HUES6 (cell line): Measurements from ENCODE around the gene CAPN13.
"Not testable (repeated sequence)": the region's sequence is repeated elsewhere in the genome, so short reads cannot be mapped to it uniquely, and the experiment has no call there.

Source experiments
- H3K27ac ChIP-seq: 2 replicates; pipeline ENCODE4 v1.7.0; 2013; ENCODE audit warnings: low read depth, mild to moderate bottlenecking, low read length, inconsistent platforms
- H3K27me3 ChIP-seq: 2 replicates; pipeline ENCODE4 v1.6.1; 2013; ENCODE audit warnings: low read length; ENCODE audit not compliant: control insufficient read depth, insufficient read depth
- H3K36me3 ChIP-seq: 2 replicates; pipeline ENCODE4 v1.6.1; 2013; ENCODE audit warnings: low read length; ENCODE audit not compliant: control insufficient read depth, insufficient read depth
- H3K4me1 ChIP-seq: 2 replicates; pipeline ENCODE4 v1.6.1; 2013; ENCODE audit warnings: low read length; ENCODE audit not compliant: control insufficient read depth, insufficient read depth
- H3K4me3 ChIP-seq: 2 replicates; pipeline ENCODE4 v1.5.1; 2013; ENCODE audit warnings: low read depth, low read length
- H3K9ac ChIP-seq: one replicate; pipeline ENCODE4 v1.6.1; 2013; ENCODE audit warnings: mild to moderate bottlenecking, low read length
- H3K9me3 ChIP-seq: 2 replicates; pipeline ENCODE4 v1.6.1; 2013; ENCODE audit warnings: low read depth, low read length; ENCODE audit not compliant: control insufficient read depth, insufficient read depth

Gene CAPN13

DNA sequence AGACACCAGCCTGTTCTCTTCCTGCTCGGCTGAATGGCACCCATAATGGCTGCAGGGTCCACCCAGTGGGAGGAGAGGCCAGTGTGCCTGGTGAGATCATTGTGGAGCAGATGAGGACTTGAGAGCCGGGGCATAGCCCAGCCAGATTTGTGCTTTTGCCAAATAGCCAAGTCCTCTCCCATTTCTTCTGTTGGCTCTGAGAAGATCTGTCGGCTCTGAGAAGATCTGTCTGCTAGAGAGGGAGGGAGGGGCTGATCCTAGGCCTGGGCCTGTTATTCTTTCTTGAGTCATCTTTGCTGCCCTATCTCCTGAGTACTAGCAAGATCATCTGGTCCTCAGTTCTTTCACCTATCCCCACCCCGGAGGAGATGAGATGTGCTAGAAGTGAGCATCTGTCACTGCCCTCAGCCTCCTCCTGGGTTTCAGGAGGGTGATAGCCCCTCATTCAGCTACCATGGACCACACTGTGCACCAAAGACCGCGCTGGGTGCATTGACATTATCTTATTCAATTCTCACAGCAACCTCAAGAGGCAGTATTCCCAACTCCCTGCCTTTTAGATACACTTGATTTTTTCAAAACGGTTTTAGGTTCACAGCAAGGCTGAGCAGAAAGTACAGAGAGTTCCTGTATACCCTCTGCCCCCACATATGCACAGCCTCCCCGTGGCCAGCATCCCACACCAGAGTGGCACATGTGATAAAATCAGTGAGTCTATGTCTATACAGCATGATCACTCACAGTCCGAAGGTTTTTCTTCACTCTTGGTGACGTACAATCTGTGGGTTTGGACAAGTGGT is 98.6 kb downstream of the CAPN13 start:
- no peaks in the 10 kb centered on the region for H3K4me1 ChIP-seq
- peaks cover 6% of the 10 kb centered on the region; the same call in 1 of the 2 replicates for H3K9me3 ChIP-seq
- no peaks in the 10 kb centered on the region for H3K27me3 ChIP-seq
- no peaks in the 10 kb centered on the region for H3K36me3 ChIP-seq
- H3K27ac ChIP-seq = no peak overlapping the region
- H3K4me3 ChIP-seq = no peak overlapping the region
- H3K9ac ChIP-seq = no peak overlapping the region

- Histone ChIP-seq H3K9me3 (peaks cover 16% of the 10 kb centered on the region), H3K27ac (no peak overlapping the region), H3K4me1 (no peaks in the 10 kb centered on the region), H3K36me3 (no peaks in the 10 kb centered on the region), H3K4me3 (no peak overlapping the region), H3K9ac (no peak overlapping the region), H3K27me3 (no peaks in the 10 kb centered on the region)
Measured at GRCh38 chr2:30707304-30707903, 99.8 kb downstream of the CAPN13 start.

- no peak overlapping the region for H3K27ac ChIP-seq
- H3K9me3 ChIP-seq = peaks cover 22% of the 10 kb centered on the region
- H3K36me3 ChIP-seq = no peaks in the 10 kb centered on the region
- H3K4me3 ChIP-seq = no peak overlapping the region
- no peaks in the 10 kb centered on the region for H3K27me3 ChIP-seq
- no peak overlapping the region for H3K9ac ChIP-seq
- no peaks in the 10 kb centered on the region for H3K4me1 ChIP-seq
Measured at GRCh38 chr2:30706534-30707303, 100.5 kb downstream of the CAPN13 start.

GRCh38 chr2:30705711-30706533 is 101.3 kb downstream of the CAPN13 start:
- Histone ChIP-seq H3K4me3 (no peak overlapping the region), H3K27ac (no peak overlapping the region)

DNA sequence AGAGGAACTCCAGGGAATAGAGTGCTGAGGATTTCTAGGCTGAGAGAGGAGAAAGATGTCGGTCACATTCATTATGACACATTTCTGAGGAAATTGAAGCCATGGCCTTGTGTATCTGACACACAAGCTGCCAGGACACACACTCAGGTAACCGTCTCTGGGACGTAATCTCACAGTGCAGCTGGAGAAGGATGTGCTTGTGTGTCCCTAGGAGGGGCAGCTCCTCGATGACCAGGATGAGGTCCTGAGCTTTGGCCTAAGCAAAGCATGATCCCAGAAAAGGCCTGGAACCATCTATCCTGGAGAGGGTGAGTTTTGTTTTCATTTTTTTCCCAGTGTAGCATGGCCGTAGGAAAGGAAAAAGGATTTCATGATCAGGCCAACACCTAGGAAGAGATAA is 102.2 kb downstream of the CAPN13 start:
- no peak overlapping the region for H3K4me3 ChIP-seq
- no peak overlapping the region for H3K27ac ChIP-seq
- H3K4me1 ChIP-seq = no peaks in the 10 kb centered on the region
- H3K9me3 ChIP-seq = peaks cover 33% of the 10 kb centered on the region
- no peaks in the 10 kb centered on the region for H3K36me3 ChIP-seq
- no peak overlapping the region for H3K9ac ChIP-seq
- no peaks in the 10 kb centered on the region for H3K27me3 ChIP-seq

More at GRCh38 chr2:30705711-30706533, 101.3 kb downstream of the CAPN13 start:
- no peaks in the 10 kb centered on the region for H3K36me3 ChIP-seq
- no peak overlapping the region for H3K9ac ChIP-seq
- peaks cover 29% of the 10 kb centered on the region for H3K9me3 ChIP-seq
- H3K4me1 ChIP-seq = no peaks in the 10 kb centered on the region
- H3K27me3 ChIP-seq = no peaks in the 10 kb centered on the region

GRCh38 chr2:30704309-30705020 is 102.8 kb downstream of the CAPN13 start:
- H3K36me3 ChIP-seq = no peaks in the 10 kb centered on the region
- no peaks in the 10 kb centered on the region for H3K27me3 ChIP-seq
- H3K4me1 ChIP-seq = no peaks in the 10 kb centered on the region
- peaks cover 34% of the 10 kb centered on the region for H3K9me3 ChIP-seq
- no peak overlapping the region for H3K9ac ChIP-seq
- H3K4me3 ChIP-seq = no peak overlapping the region
- no peak overlapping the region for H3K27ac ChIP-seq

GRCh38 chr2:30702694-30703093 is 104.6 kb downstream of the CAPN13 start:
- Histone ChIP-seq H3K4me3 (no peak overlapping the region), H3K9me3 (peaks cover 39% of the 10 kb centered on the region), H3K4me1 (no peaks in the 10 kb centered on the region), H3K27ac (no peak overlapping the region), H3K27me3 (no peaks in the 10 kb centered on the region), H3K9ac (no peak overlapping the region), H3K36me3 (no peaks in the 10 kb centered on the region)

DNA sequence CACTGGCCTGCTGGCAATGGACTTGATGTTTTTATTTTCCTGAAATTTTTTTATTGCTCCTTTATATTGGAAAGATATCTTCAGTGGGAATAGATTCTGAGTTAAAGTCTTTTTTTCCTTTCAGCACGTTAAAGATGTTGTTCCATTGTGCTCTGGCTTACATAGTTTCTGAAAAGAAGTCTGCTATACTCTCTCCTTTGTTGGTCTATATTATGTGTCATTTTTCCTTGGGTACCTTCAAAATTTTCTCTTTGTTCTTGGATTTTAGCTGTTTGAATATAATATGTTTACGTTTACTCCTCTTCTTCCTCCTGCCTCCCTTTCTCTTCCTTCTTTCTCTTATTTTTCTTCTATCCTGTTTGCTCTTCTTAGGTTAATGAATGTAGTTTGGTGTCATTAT is 105.5 kb downstream of the CAPN13 start:
- no peak overlapping the region for H3K9ac ChIP-seq
- peaks cover 44% of the 10 kb centered on the region for H3K9me3 ChIP-seq

GRCh38 chr2:30697242-30698103 is 109.8 kb downstream of the CAPN13 start:
- not testable (repeated sequence) for H3K4me1 ChIP-seq, H3K36me3 ChIP-seq, H3K27me3 ChIP-seq, H3K27ac ChIP-seq, H3K9ac ChIP-seq, H3K4me3 ChIP-seq
- peaks cover 35% of the 10 kb centered on the region for H3K9me3 ChIP-seq

More for the DNA sequence above, 105.5 kb downstream of the CAPN13 start:
- H3K27me3 ChIP-seq = no peaks in the 10 kb centered on the region
- no peaks in the 10 kb centered on the region for H3K36me3 ChIP-seq
- no peak overlapping the region for H3K4me3 ChIP-seq
- H3K27ac ChIP-seq = no peak overlapping the region
- no peaks in the 10 kb centered on the region for H3K4me1 ChIP-seq
